ENCODE measurements around the gene DLGAP4. TPM values are rescaled to one million over a fixed set of nuclear protein-coding genes. Genes with fewer than 3 reads are reported as not detected.

DLGAP4 gene
- polyA plus RNA-seq, 1 of the 3 experiments (the other 2 are of a cell fraction), result 31.2 TPM

- TF ChIP-seq RFX5 (IDR thresholded peaks at IDR 0.05; ENCODE audit: low read length), result no peak
- TF ChIP-seq TAF1 (IDR thresholded peaks at IDR 0.05; ENCODE audit: borderline replicate concordance, low read depth, low read length), result no peak
Observed at GRCh38 chr20:36576081-36576445, 269.9 kb downstream of the DLGAP4 start (continued).

Small RNAs within 50 kb of the gene (small RNA-seq; reads per million reads assigned to genes)
- 0 reads per million in 7 experiments for gene RF00017

Other genes starting within 250 kb of the DLGAP4 start
- gene EPB41L1, start 151.6 kb upstream of the DLGAP4 start, polyA plus RNA-seq (2012; rRNA removed), result 20.7 and 26.1 TPM in 2 replicates
- gene AAR2, start 69.9 kb upstream of the DLGAP4 start, polyA plus RNA-seq (2012; rRNA removed), result 17.4 and 23.4 TPM in 2 replicates
- not detected in 2 replicates for gene MYL9, start 235.2 kb downstream of the DLGAP4 start, polyA plus RNA-seq (2012; rRNA removed)

All from SK-N-SH (cell line).